ENCODE results near the gene PLCB3. TPM values are rescaled to one million over a fixed set of nuclear protein-coding genes. Genes with fewer than 3 reads are reported as not detected.

The PLCB3 gene
- polyA plus RNA-seq, 1 donor from 2014 or later = 2.1 TPM

- Histone ChIP-seq H3K9me2 (ENCODE audit: insufficient read depth, low read length) (no peaks in the 10 kb centered on the region), H3K36me3 (ENCODE audit: insufficient read depth, low read length) (no peaks in the 10 kb centered on the region), H3K9ac (ENCODE audit: low read length) (no peak overlapping the region), H4K20me1 (ENCODE audit: insufficient read depth) (no peaks in the 10 kb centered on the region), H3K79me2 (replicated peaks; ENCODE audit: insufficient read depth, low read length) (no peaks in the 10 kb centered on the region), H3F3A (ENCODE audit: insufficient read depth, low read length, poor library complexity, severe bottlenecking) (peaks cover 6% of the 10 kb centered on the region), H3K27me3 (ENCODE audit: insufficient read depth, low read depth, low read length) (no peaks in the 10 kb centered on the region), H3K9me3 (ENCODE audit: low read length) (no peaks in the 10 kb centered on the region), H2AFZ (ENCODE audit: low read depth, low read length) (no peak overlapping the region), H3K4me2 (ENCODE audit: low read length) (no peak overlapping the region), H3K27ac (ENCODE audit: low read length) (no peak overlapping the region), H3K4me3 (ENCODE audit: low read length) (no peak overlapping the region)
- TF ChIP-seq POLR2AphosphoS5 (IDR thresholded peaks at IDR 0.05) (no peak), EZH2 (IDR thresholded peaks at IDR 0.05; ENCODE audit: borderline replicate concordance, insufficient read depth, low read length, poor library complexity, severe bottlenecking) (no peak), CTCF (IDR thresholded peaks at IDR 0.05; ENCODE audit: poor library complexity, severe bottlenecking) (no peak), EP300 (conservative IDR thresholded peaks at IDR 0.05; ENCODE audit: poor library complexity, severe bottlenecking) (no peak), TAF1 (IDR thresholded peaks at IDR 0.05; ENCODE audit: low read depth) (no peak), MXI1 (conservative IDR thresholded peaks at IDR 0.05; ENCODE audit: poor library complexity, severe bottlenecking) (no peak), SMC3 (conservative IDR thresholded peaks at IDR 0.05; ENCODE audit: poor library complexity) (no peak), RAD21 (conservative IDR thresholded peaks at IDR 0.05) (no peak), REST (IDR thresholded peaks at IDR 0.05; ENCODE audit: borderline replicate concordance) (no peak)
These were observed 15.0 kb downstream of the PLCB3 start for GRCh38 chr11:64266339-64266738.

- Histone ChIP-seq H3K4me2 (ENCODE audit: low read length) (no peak overlapping the region), H3K4me3 (ENCODE audit: low read length) (no peak overlapping the region), H3K27ac (ENCODE audit: low read length) (no peak overlapping the region), H3K9ac (ENCODE audit: low read length) (no peak overlapping the region), H2AFZ (ENCODE audit: low read depth, low read length) (no peak overlapping the region), H3K9me2 (ENCODE audit: insufficient read depth, low read length) (no peaks in the 10 kb centered on the region), H3K27me3 (ENCODE audit: insufficient read depth, low read depth, low read length) (no peaks in the 10 kb centered on the region), H3K79me2 (replicated peaks; ENCODE audit: insufficient read depth, low read length) (no peaks in the 10 kb centered on the region), H4K20me1 (ENCODE audit: insufficient read depth) (no peaks in the 10 kb centered on the region), H3K36me3 (ENCODE audit: insufficient read depth, low read length) (no peaks in the 10 kb centered on the region), H3F3A (ENCODE audit: insufficient read depth, low read length, poor library complexity, severe bottlenecking) (peaks cover 6% of the 10 kb centered on the region), H3K9me3 (ENCODE audit: low read length) (no peaks in the 10 kb centered on the region)
- TF ChIP-seq SMC3 (conservative IDR thresholded peaks at IDR 0.05; ENCODE audit: poor library complexity) (no peak), REST (IDR thresholded peaks at IDR 0.05; ENCODE audit: borderline replicate concordance) (no peak)
These were observed 16.0 kb downstream of the PLCB3 start for GRCh38 chr11:64267207-64267945.
